HG03432 (cell line): ENCODE results near the gene AKR1C4.
"Not testable (repeated sequence)": the region's sequence is repeated elsewhere in the genome, so short reads cannot be mapped to it uniquely, and the experiment has no call there.

Source experiments
- ATAC-seq: cut with Tn5 transposase; IDR thresholded peaks from one replicate; pipeline ENCODE4 v1.9.1; 2021; ENCODE audit warnings: mild to moderate bottlenecking, moderate library complexity; ENCODE audit not compliant: unreplicated experiment

The AKR1C4 gene

DNA sequence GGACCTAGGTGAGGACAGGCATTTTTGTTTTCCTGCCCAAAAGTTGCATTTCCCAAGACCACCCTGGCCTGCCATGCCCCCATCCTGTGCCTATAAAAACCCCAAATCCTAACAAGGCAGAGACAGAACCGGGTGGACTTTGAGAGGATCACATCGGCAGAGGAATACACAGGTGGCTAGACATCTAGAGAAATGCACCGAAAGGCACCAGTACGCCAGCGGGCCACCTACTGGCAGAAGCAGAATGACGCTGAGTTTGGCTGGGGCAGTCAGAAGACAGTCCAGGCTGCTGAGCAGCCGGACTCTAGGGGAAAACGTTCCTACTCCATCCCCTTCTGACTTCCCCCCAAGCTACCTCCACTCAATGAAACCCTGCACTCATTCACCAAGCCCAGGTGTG, 2.8 kb downstream of the AKR1C4 start:
- ATAC-seq = no peak

DNA sequence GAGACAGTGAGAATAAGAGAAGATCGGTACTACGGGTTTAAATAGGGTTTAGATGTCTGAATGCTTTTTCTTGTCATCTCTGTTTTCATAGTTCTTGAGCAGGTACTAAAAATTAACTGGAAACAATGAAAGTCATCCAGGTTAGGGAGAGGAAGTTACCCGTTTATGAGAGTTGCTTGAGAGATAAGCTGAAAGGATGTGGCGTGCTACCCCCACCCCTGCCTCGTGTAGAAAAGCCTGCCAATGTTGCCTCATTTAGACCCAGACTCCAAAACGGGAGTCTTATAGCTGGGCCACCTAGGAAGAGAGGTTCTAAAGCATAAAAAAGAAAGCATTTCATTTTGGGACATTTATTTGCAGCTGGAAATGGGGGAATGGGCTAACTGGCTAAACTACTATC, 10.2 kb downstream of the AKR1C4 start:
- no peak for ATAC-seq

DNA sequence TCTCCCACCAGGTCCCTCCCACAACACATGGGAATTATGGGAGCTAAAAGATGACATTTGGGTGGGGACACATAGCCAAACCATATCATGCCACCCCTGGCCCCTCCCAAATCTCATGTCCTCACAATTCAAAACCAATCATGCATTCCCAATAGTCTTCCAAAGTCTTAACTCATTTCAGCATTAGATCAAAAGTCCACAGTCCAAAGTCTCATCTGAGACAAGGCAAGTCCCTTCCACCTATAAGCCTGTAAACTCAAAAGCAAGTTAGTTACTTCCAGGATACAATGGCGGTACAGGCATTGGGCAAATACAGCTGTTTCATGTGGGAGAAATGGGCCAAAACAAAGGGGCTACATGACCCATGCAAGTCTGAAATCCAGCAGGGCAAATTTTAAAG, 13.1 kb downstream of the AKR1C4 start:
- ATAC-seq = not testable (repeated sequence)

DNA sequence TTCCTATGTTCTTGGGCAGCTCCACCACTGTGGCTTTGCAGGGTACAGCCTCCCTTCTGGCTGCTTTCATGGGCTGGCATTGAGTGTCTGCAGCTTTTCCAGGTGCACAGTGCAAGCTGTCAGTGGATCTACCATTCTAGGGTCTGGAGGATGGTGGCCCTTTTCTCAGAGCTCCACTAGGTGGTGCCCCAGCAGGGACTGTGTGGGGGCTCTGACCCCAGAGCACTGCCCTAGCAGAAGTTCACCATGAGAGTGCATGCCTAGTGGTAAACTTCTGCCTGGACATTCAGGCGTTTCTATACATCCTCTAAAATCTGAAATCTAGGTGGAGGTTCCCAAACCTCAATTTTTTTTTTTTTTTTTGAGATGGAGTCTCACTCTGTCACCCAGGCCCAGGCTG, 13.6 kb downstream of the AKR1C4 start:
- ATAC-seq = not testable (repeated sequence)

DNA sequence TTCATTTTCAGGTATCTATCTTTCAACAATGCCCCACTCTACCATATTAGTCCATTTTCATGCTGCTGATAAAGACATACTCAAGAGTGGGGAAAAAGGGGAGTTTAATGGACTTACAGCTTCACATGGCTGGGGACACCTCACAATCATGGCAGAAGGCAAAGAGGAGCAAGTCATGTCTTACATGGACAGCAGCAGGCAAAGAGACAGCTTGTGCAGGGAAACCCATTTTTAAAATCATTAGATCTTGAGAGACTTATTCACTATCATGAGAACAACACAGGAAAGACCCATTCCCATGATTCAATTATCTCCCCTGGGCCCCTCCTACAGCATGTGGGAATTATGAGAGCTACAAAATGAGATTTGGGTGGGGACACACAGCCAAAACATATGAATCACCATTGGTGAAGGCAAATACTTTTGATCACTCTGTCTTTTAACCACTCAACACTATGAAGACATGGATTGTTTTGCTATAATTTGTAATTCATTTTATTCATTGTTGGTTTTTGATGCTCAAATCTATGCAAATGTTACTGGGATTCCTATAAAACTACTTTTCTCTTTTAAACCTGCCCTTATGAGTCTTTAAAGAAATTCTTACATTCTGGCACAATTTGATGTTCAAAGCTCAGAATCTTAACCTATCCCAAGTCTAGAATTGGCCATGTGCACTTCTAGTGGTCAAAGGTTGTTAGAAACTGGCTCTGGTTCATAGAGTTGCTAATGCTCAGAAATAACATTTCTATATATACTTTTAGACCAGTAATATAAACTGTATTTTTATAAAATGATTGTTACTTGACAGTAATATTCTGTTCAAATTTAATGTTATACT, 15.3 kb downstream of the AKR1C4 start:
- no peak for ATAC-seq

DNA sequence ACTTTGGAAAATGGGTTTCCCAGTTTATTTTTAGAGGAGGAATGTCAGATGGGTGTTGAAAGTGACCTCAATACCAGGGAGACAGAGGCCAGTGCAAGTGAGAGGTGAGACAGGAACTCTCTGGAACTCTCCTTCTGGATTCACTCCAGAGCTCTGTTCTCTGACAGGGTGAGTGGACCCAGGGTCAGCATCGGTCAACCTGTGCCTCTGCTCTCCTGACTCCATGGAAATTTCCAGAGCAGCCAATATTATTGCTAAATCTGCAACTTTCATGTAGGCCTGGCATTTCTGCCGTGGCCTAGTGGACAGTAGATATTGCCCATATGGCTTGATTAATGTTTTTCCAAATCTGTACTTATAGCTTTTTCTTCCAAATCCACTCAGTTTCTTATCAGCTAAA, 20.2 kb downstream of the AKR1C4 start:
- no peak for ATAC-seq

DNA sequence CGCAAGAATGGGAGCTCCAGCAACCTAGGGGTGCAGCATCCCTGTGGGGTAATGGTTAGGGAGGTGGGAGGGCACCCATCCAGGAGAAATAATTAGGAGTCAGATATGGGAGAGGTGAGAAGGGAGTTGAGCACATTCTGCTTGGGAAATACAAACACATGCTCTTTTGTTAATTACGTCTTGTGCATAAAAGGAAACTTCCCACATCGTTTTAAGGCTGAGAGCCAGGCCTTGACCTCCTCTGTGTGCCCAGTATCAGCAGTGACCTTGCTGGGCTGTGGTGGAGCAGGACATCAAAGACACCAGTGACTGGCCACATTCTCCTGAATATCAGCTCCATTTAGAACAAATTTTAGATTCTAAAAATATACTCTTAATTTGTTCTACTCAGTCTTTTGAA, 22.6 kb downstream of the AKR1C4 start:
- no peak for ATAC-seq

DNA sequence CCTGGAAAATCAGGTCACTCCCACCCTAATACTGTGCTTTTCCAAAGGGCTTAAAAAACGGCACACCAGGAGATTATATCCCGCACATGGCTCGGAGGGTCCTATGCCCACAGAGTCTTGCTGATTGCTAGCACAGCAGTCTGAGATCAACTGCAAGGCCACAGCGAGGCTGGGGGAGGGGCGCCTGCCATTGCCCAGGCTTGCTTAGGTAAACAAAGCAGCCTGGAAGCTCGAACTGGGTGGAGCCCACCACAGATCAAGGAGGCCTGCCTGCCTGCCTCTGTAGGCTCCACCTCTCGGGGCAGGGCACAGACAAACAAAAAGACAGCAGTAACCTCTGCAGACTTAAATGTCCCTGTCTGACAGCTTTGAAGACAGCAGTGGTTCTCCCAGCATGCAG, 26.3 kb downstream of the AKR1C4 start:
- ATAC-seq = not testable (repeated sequence)

DNA sequence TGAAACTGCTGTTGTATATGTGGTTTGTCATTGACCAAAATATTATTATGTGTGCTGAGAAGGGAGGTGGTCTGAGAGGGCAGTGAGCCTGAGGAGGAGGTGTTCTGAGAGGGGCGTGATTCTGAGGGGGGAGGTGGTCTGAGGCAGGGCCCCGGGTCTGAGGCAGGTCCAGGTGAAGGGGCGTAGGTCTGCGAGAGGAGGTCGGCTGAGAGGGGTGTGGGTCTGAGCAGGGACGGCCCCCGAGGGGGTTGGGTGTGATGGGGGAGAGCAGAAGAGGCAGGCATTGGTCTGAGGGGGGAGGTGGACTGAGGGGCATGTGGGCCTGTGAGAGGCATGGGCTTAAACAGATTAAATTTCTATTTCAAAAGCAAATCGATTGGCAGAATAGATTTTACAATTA, 32.4 kb downstream of the AKR1C4 start:
- no peak for ATAC-seq

DNA sequence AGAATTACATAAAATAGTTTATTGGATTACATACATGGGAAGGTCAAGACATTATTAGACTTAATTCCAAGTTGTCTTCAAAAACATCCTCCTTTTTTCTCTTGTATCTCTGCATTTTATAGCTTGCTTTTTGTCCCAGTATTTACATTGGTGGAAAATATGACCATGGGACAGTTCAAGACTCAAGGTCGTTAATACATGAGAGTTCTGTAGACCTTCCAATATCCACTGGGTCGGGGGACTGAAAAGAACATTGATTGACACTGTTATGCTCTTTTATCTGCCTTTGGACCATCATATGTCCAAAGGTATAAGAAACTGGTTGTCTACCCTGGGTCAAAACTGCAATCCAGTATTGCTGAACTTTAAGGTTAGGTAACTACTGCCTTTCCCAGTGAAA, 36.7 kb downstream of the AKR1C4 start:
- no peak for ATAC-seq

DNA sequence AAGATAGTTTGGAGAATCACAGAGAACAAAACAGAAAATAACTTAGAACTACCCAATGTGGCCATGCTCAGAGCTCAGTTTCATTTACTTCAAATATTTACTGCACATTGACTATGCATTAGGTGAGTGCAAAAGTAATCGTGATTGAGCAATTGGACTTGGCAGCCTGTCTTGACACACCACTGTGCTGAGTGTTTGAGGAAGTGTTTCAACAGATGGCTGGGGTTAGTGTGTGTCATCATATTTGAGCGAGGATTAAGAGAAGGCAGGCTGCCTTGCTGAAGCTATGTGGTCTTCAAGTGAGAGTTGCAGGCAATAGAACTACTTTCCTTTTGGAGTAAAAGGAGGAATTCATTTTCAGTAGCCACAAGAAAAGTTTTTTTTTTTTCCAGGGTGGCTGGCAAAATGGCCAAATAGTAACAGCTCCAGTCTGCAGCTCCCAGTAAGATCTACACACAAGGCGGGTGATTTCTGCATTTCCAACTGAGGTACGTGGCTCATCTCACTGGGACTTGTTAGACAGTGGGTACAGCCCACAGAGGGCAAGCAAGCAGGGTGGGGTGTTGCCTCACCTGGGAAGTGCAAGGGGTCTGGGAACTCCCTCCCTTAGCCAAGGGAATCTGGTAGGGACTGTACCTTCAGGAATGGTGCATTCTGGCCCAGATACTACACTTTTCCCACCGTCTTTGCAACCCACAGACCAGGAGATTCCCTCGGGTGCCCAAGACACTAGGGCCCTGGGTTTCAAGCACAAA, 37.6 kb downstream of the AKR1C4 start:
- ATAC-seq = no peak

DNA sequence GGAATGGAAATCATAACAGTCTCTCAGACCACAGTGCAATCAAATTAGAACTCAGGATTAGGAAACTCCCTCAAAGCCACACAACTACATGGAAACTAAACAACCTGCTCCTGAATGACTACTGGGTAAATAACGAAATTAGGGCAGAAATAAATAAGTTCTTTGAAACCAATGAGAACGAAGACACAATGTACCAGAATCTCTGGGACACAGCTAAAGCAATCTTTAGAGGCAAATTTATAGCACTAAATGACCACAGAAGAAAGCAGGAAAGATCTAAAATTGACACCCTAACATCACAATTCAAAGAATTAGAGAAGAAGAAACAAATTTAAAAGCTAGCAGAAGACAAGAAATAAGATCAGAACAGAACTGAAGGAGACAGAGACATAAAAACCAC, 40.9 kb downstream of the AKR1C4 start:
- not testable (repeated sequence) for ATAC-seq

DNA sequence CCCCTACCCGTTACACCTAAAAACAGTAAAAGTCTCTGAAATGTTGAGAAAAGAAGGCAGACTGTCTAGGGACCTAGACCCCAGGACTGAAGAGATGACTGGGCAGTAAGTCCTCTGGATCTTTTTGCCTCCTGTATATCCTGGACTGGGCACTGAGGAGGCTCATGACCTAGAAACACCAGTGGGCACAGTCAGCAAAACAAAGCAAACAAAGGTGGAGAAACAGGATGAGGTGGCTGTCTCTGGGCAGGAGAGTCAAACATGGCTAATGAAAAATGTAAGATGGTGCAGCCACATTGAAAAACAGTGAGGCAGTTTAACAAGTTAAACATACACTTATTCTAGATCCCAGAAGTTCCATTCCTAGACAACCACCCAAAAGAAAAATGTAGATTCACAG, 45.9 kb downstream of the AKR1C4 start:
- no peak for ATAC-seq

DNA sequence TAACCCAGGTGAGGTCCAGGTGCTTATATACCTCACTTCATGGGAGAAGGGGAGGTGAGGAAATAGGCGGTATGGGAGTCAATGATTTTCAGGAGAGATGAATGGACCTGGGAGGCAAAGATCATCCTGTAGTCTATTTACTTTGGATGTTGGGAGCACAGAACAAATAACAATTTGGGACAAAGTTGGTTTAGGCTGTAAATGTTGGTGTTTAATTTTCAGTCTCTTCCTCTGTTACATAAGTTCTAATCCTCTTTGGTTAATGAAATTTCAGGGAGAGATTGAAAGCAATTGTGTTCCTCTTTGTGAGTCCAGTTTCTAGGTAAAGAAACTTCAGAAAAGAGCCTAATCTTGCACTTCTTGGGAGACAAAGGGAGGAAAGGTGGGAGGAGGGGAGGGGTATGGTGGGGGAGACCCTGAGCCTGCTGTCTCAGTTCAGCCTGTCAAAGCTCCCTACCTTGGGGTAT, 46.9 kb downstream of the AKR1C4 start:
- no peak for ATAC-seq

DNA sequence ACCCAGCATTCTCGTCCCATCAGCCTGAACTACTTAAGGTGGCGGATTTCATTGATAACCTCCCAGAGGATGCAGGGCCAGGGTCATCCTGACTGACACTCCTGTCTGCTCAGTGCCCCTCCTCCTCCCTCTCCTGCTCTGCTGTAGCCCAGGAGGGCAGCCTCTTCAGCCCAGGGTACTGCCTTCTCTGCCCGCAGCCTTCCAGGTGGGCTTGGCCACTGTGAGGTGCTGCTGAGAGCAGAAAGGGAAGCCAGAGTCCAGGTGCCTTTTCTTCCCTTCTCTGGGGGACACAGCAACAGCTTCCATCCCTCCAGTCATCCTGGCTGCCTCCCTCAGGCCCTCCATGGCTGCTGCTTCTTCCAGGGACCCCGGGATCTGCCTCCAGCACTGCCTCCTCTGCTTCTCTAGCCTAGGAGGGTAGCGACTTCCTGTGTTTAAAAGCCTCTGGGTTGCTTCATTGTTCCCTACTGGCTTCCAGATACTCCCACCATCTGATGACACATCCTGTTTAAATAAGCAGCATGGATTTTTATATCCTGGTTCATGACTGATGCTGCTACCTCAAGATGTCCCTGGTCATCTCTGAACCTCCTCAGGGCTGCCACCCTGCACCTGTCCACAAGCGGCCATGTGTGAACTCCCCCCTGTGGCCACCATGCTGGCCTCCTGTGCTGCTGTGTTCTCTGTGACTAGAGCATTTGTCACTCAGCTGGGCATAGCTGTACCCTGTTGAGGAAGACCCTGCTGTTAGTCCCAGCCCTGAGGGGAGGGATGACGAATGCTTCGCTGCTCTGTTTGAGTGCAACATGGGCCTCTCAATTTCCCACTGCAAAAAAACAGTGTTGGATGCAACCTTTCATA, 55.8 kb downstream of the AKR1C4 start:
- ATAC-seq = no peak

DNA sequence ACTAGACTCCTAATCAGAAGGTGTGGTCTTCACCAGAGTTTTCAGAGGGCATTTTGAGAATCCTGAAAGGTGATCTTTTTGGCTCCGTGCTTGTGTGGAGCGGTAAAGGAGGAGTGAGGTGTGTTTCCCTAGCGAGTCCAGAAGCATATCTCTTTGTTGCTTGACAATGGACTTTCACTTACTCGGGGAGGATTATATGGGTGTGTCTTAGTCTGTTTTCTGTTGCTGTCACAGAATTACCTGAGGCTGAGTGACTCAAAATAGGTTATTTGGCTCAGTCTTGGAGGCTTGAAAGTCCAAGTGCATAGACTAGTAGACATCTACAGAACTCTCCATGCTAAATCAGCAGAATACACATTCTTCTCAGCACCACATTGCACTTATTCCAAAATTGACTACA, 57.9 kb downstream of the AKR1C4 start:
- ATAC-seq = no peak

DNA sequence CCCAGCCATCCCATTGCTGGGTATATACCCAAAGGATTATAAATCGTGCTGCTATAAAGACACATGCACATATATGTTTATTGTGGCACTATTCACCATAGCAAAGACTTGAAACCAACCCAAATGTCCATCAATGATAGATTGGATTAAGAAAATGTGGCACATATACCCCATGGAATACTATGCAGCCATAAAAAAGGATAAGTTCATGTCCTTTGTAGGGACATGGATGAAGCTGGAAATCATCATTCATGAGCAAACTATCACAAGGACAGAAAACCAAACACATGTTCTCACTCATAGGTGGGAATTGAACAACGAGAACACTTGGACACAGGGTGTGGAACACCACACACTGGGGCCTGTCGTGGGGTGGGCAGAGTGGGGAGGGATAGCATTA, 61.1 kb downstream of the AKR1C4 start:
- ATAC-seq = not testable (repeated sequence)

DNA sequence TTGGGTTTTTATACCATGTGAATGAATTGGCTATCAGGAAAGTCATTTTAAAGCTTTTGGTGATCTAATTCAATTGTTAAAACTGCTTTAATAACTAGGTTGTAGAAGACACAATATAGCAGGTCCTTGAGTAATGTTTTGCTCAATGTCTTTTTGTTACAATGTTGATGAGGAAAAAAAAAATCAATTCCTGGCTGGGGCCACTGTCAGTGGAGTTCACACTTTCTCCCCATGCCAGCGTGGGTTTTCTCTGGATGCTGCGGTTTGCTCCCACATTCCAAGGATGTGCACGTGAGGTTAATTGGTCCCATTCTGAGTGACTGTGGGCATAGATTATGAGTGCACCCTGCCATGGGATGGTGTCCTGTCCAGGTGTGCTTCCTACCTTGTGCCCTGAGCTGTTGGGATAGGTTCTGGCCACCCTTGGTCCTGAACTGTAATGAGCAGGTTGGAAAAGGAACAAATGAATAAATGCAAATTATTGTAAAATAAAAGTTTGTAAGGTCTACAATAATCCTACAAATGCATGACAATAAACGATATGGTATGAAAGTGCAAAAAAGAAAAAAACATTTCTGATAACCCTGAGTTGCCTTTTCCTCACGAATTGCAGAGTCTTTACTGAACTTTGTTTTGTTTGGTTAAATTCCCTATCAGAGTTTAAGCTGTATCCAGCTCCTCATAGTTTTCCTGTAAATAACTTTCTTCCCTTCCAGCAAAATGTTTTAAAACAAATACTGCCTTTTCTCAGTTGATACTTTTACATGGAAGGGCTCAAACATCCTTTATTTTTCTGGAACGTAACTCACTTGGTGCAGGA, 62.7 kb downstream of the AKR1C4 start:
- ATAC-seq = no peak

DNA sequence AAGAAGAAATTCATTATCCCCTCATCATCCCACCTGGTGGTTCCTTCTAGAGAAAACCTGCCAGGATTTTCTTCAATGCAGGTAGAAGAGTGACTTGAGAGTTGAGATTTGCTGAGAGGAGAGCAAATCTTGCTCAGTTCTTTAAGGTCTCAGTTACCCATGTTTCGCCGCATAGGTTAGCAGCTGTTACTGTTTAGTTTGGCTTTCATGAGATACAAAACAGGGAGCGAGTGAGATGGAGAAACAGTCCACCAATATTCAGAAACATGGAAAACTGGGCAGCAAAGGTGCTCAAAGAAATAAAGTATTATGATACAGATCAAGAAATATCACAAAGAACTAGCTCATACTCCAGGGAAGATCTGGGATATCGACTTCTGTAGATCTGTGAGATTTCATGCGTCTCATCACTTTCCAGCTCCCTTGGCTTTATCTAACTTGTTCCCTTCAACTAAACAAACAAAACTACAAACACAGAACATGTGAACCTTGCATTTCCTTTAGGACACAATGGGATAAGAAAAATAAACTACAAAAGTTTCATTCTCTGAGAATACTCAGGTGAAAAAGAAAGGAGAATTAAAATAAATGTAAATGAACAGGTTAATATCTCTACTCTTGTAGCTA, 63.4 kb downstream of the AKR1C4 start:
- no peak for ATAC-seq

DNA sequence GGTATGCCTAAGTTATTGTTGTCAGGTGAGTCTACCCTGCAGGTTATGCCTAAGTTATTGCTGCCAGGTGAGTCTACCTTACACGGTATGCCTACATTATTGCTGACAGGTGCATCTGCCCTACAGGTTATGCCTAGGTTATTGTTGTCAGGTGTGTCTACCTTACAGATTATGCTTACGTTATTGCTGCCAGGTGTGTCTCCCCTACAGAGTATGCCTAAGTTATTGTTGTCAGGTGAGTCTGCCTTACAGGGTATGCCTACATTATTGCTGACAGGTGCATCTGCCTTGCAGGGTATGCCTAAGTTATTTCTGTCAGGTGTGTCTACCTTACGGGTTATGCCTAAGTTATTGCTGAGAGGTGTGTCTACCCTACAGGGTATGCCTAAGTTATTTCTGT, 64.2 kb downstream of the AKR1C4 start:
- no peak for ATAC-seq
